Trophoblast cell (in vitro differentiated cells and primary cell): Measurements from ENCODE around the gene GALK2.

Source experiments
- DNase-seq, 2 donors: peaks; one replicate each; pipeline ENCODE4 v3.0.0-alpha.2; 2016
- H2AFZ ChIP-seq: 2 replicates; pipeline ENCODE4 v1.6.1; 2013; ENCODE audit warnings: low read length, moderate library complexity, mild to moderate bottlenecking; ENCODE audit not compliant: insufficient read depth, poor library complexity
- H2AK5ac ChIP-seq: 2 replicates; pipeline ENCODE4 v1.6.1; 2013; ENCODE audit warnings: mild to moderate bottlenecking, low read length
- H2BK120ac ChIP-seq: 2 replicates; pipeline ENCODE4 v1.6.1; 2013; ENCODE audit warnings: low read length, mild to moderate bottlenecking, moderate library complexity; ENCODE audit not compliant: insufficient read depth, poor library complexity
- H2BK12ac ChIP-seq: 2 replicates; pipeline ENCODE4 v1.6.1; 2013; ENCODE audit warnings: mild to moderate bottlenecking, low read length, moderate library complexity
- H2BK5ac ChIP-seq: 2 replicates; pipeline ENCODE4 v1.6.1; 2013; ENCODE audit warnings: low read length, low read depth, moderate library complexity, mild to moderate bottlenecking; ENCODE audit not compliant: poor library complexity
- H3K14ac ChIP-seq: 2 replicates; pipeline ENCODE4 v1.6.1; 2013; ENCODE audit warnings: mild to moderate bottlenecking, low read length
- H3K18ac ChIP-seq: 2 replicates; pipeline ENCODE4 v1.6.1; 2013; ENCODE audit warnings: mild to moderate bottlenecking, low read length
- H3K23ac ChIP-seq: 2 replicates; pipeline ENCODE4 v1.6.1; 2013; ENCODE audit warnings: low read length
- H3K27ac ChIP-seq: 2 replicates; pipeline ENCODE4 v1.5.1; 2013; ENCODE audit warnings: low read depth, mild to moderate bottlenecking, inconsistent platforms, low read length, moderate library complexity
- H3K27me3 ChIP-seq: 2 replicates; pipeline ENCODE4 v1.6.1; 2013; ENCODE audit warnings: inconsistent platforms, mild to moderate bottlenecking, low read length, moderate library complexity; ENCODE audit not compliant: insufficient read depth
- H3K36me3 ChIP-seq, 2 experiments: 1 replicate in 1 of 2; 2 replicates in 1 of 2; pipeline ENCODE4 v1.6.1; 2013; ENCODE audit warnings: low read length in 2 of 2, mild to moderate bottlenecking in 2 of 2, moderate library complexity in 1 of 2; ENCODE audit not compliant: insufficient read depth in 2 of 2, control insufficient read depth in 1 of 2
- H3K4ac ChIP-seq: 2 replicates; pipeline ENCODE4 v1.6.1; 2013; ENCODE audit warnings: low read depth, mild to moderate bottlenecking, low read length, moderate library complexity
- H3K4me1 ChIP-seq, 2 experiments: 1 replicate in 1 of 2; 2 replicates in 1 of 2; pipeline ENCODE4 v1.6.1; 2013; ENCODE audit warnings: low read length in 2 of 2, mild to moderate bottlenecking in 2 of 2, moderate library complexity in 1 of 2; ENCODE audit not compliant: insufficient read depth in 2 of 2, control insufficient read depth in 1 of 2
- H3K4me2 ChIP-seq: 2 replicates; pipeline ENCODE4 v1.6.1; 2013; ENCODE audit warnings: inconsistent platforms, mild to moderate bottlenecking, low read length, moderate library complexity
- H3K4me3 ChIP-seq: 2 replicates; pipeline ENCODE4 v1.5.1; 2013; ENCODE audit warnings: mild to moderate bottlenecking, low read depth, low read length, inconsistent platforms
- H3K79me1 ChIP-seq: one replicate; pipeline ENCODE4 v1.6.1; 2013; ENCODE audit warnings: low read length
- H3K79me2 ChIP-seq: 2 replicates; pipeline ENCODE4 v1.6.1; 2013; ENCODE audit warnings: low read length, mild to moderate bottlenecking; ENCODE audit not compliant: control insufficient read depth, insufficient read depth, poor library complexity
- H3K9ac ChIP-seq: 2 replicates; pipeline ENCODE4 v1.6.1; 2013; ENCODE audit warnings: mild to moderate bottlenecking, low read length
- H3K9me3 ChIP-seq: 2 replicates; pipeline ENCODE4 v1.6.1; 2013; ENCODE audit warnings: low read depth, mild to moderate bottlenecking, control low read depth, inconsistent platforms, low read length; ENCODE audit not compliant: insufficient read depth
- H4K12ac ChIP-seq: 2 replicates; pipeline ENCODE4 v1.6.1; 2013; ENCODE audit warnings: low read depth, mild to moderate bottlenecking, low read length, moderate library complexity
- H4K8ac ChIP-seq: 2 replicates; pipeline ENCODE4 v1.6.1; 2013; ENCODE audit warnings: low read depth, mild to moderate bottlenecking, low read length, moderate library complexity
- H4K91ac ChIP-seq: one replicate; pipeline ENCODE4 v1.6.1; 2013; ENCODE audit warnings: low read depth, mild to moderate bottlenecking, low read length, moderate library complexity
- WGBS: extraction: QIAGEN DNeasy Blood & Tissue Kit; methylation state at CpG from one replicate; pipeline ENCODE4 v1.1.7; 2013; ENCODE audit warnings: missing lambda C conversion rate; ENCODE audit not compliant: insufficient read length, insufficient coverage; ENCODE audit errors: extremely low coverage; 5-methylcytosine and 5-hydroxymethylcytosine counted together

GALK2 gene

GRCh38 chr15:49124371-49124770, 45.7 kb upstream of the GALK2 start:
- Histone ChIP-seq H3K4me3 (no peak overlapping the region), H3K4me1 (no peaks in the 10 kb centered on the region), H3K79me1 (no peaks in the 10 kb centered on the region), H4K91ac (no peak overlapping the region), H2AK5ac (no peak overlapping the region), H3K27ac (no peak overlapping the region), H3K23ac (no peak overlapping the region), H3K27me3 (no peaks in the 10 kb centered on the region), H2BK12ac (no peak overlapping the region), H4K12ac (no peak overlapping the region), H2BK120ac (no peak overlapping the region), H3K4ac (no peak overlapping the region), H2AFZ (no peak overlapping the region), H3K36me3 (peaks cover 5 to 7% of the 10 kb centered on the region in 2 experiments), H3K9ac (no peak overlapping the region), H3K14ac (no peak overlapping the region), H4K8ac (no peak overlapping the region), H3K4me2 (no peak overlapping the region), H2BK5ac (no peak overlapping the region), H3K9me3 (no peaks in the 10 kb centered on the region), H3K18ac (no peak overlapping the region), H3K79me2 (no peaks in the 10 kb centered on the region)
- no peak for DNase-seq
- no CpG with 5 or more reads among the region's 2 CpGs for WGBS

- Histone ChIP-seq H3K27ac (no peak overlapping the region), H2BK5ac (no peak overlapping the region), H2BK120ac (no peak overlapping the region), H3K14ac (no peak overlapping the region), H3K27me3 (no peaks in the 10 kb centered on the region), H3K4me1 (no peaks in the 10 kb centered on the region), H3K4ac (no peak overlapping the region), H3K4me3 (no peak overlapping the region), H2AFZ (no peak overlapping the region), H3K4me2 (no peak overlapping the region), H3K9me3 (no peaks in the 10 kb centered on the region), H4K91ac (no peak overlapping the region), H3K36me3 (peaks cover 2 to 7% of the 10 kb centered on the region in 2 experiments), H4K12ac (no peak overlapping the region), H3K79me1 (no peaks in the 10 kb centered on the region), H4K8ac (no peak overlapping the region), H2BK12ac (no peak overlapping the region), H3K18ac (no peak overlapping the region), H3K79me2 (no peaks in the 10 kb centered on the region), H3K9ac (no peak overlapping the region), H2AK5ac (no peak overlapping the region), H3K23ac (no peak overlapping the region)
- DNase-seq = no peak
- no CpG with 5 or more reads among the region's 3 CpGs for WGBS
Observed at GRCh38 chr15:49131403-49131802, 38.6 kb upstream of the GALK2 start.

GRCh38 chr15:49134683-49135341, 35.2 kb upstream of the GALK2 start:
- peaks cover 2 to 5% of the 10 kb centered on the region in 2 experiments for H3K36me3 ChIP-seq
- H2AFZ ChIP-seq = no peak overlapping the region
- H2BK5ac ChIP-seq = no peak overlapping the region
- no peaks in the 10 kb centered on the region for H3K4me1 ChIP-seq
- no peaks in the 10 kb centered on the region for H3K27me3 ChIP-seq
- no peak overlapping the region for H3K9ac ChIP-seq
- H3K79me2 ChIP-seq = no peaks in the 10 kb centered on the region
- DNase-seq = no peak
- H4K91ac ChIP-seq = no peak overlapping the region
- no peaks in the 10 kb centered on the region for H3K9me3 ChIP-seq
- H2BK12ac ChIP-seq = no peak overlapping the region
- H4K12ac ChIP-seq = no peak overlapping the region
- H4K8ac ChIP-seq = no peak overlapping the region
- no peak overlapping the region for H3K4me3 ChIP-seq
- no peak overlapping the region for H2AK5ac ChIP-seq
- H3K79me1 ChIP-seq = no peaks in the 10 kb centered on the region
- H3K14ac ChIP-seq = no peak overlapping the region
- H3K23ac ChIP-seq = no peak overlapping the region
- H3K4ac ChIP-seq = no peak overlapping the region
- WGBS = 100% methylated on average over 1 of the region's 5 CpGs
- H3K27ac ChIP-seq = no peak overlapping the region
- no peak overlapping the region for H2BK120ac ChIP-seq
- H3K4me2 ChIP-seq = no peak overlapping the region
- H3K18ac ChIP-seq = no peak overlapping the region

GRCh38 chr15:49135342-49135857, 34.6 kb upstream of the GALK2 start:
- WGBS = no CpG with 5 or more reads among the region's 2 CpGs
- Histone ChIP-seq H3K23ac (no peak overlapping the region), H3K18ac (no peak overlapping the region), H2BK5ac (no peak overlapping the region), H3K36me3 (peaks cover 3 to 6% of the 10 kb centered on the region in 2 experiments), H3K79me2 (no peaks in the 10 kb centered on the region), H3K4me2 (no peak overlapping the region), H3K4ac (no peak overlapping the region), H2AFZ (no peak overlapping the region), H3K4me1 (no peaks in the 10 kb centered on the region), H3K9me3 (no peaks in the 10 kb centered on the region), H3K4me3 (no peak overlapping the region), H3K27ac (no peak overlapping the region), H2AK5ac (no peak overlapping the region), H2BK12ac (no peak overlapping the region), H3K79me1 (no peaks in the 10 kb centered on the region), H3K14ac (no peak overlapping the region), H3K27me3 (no peaks in the 10 kb centered on the region), H3K9ac (no peak overlapping the region), H4K12ac (no peak overlapping the region), H2BK120ac (no peak overlapping the region), H4K91ac (no peak overlapping the region), H4K8ac (no peak overlapping the region)
- DNase-seq = no peak
